HepG2 (cell line): ENCODE measurements around the gene ZRANB2. TPM values are rescaled to one million over a fixed set of nuclear protein-coding genes. Genes with fewer than 3 reads are reported as not detected.

Experiments used
- ATAC-seq: fragments of 200-7000 bp; cut with Tn5 transposase; 3 replicates; pipeline ENCODE4 v1.9.1; 2020; ENCODE audit warnings: mild to moderate bottlenecking, moderate library complexity
- BruUV-seq: library from RNA; stranded (reverse); fragments of 400-500 nt; replicated peaks from 2 replicates; lab custom pipeline; 2021; lab: Mats Ljungman, UMichigan
- CTCF ChIA-PET: fragments of 300-600 bp; formaldehyde crosslinking; extraction: SDS; loops from one replicate; lab custom pipeline; 2021; ENCODE audit warnings: low total read pairs, inconsistent platforms, low intra/inter-chr PET ratio; lab: Yijun Ruan, JAX
- POLR2A ChIA-PET: fragments of 350-600 bp; sonication (Branson Sonifier 250); formaldehyde crosslinking; loops from one replicate; lab custom pipeline; 2020; ENCODE audit warnings: antibody characterized with exemption, inconsistent platforms; lab: Yijun Ruan, JAX
- DNase-seq: peaks from one replicate; pipeline ENCODE4 v3.0.0-alpha.2; 2015; ENCODE audit warnings: low spot score
- FAIRE-seq: peaks from 3 replicates; lab custom pipeline; 2011; peaks lifted over from hg19 to GRCh38; lab: Jason Lieb, UNC
- H2AFZ ChIP-seq: one replicate; pipeline ENCODE4 v1.6.1; 2011; ENCODE audit warnings: low read length, inconsistent platforms
- H3K27ac ChIP-seq: fragments of 300-600 bp; 3 replicates; pipeline ENCODE4 v1.8.0; 2011; ENCODE audit warnings: mixed run types, mild to moderate bottlenecking, mixed read lengths, low read length, inconsistent platforms; ENCODE audit not compliant: insufficient read depth; ENCODE audit errors: extremely low read length
- H3K27me3 ChIP-seq, 2 experiments: fragments of 200-600 bp in 1 of 2; 2 replicates in 1 of 2; 3 replicates in 1 of 2; pipeline versions ENCODE4 v1.6.0 to v1.8.0; 2011; ENCODE audit warnings: low read length in 2 of 2, mild to moderate bottlenecking in 2 of 2, moderate library complexity in 2 of 2, inconsistent platforms in 1 of 2; ENCODE audit not compliant: insufficient read depth in 2 of 2, control insufficient read depth in 1 of 2
- H3K36me3 ChIP-seq, 2 experiments: fragments of 200-600 bp in 1 of 2; replicated peaks in 1 of 2; 2 replicates in 1 of 2; 3 replicates in 1 of 2; pipeline versions ENCODE4 v1.5.1 to v1.8.0; 2011; ENCODE audit warnings: low read length in 2 of 2, inconsistent platforms in 1 of 2; ENCODE audit not compliant: insufficient read depth in 2 of 2, control insufficient read depth in 1 of 2
- H3K4me1 ChIP-seq: 2 replicates; pipeline ENCODE4 v1.5.1; 2012; ENCODE audit warnings: low read length, inconsistent platforms; ENCODE audit not compliant: insufficient read depth
- H3K4me2 ChIP-seq: 2 replicates; pipeline ENCODE4 v1.6.0; 2011; ENCODE audit warnings: low read depth, low read length, inconsistent platforms
- H3K4me3 ChIP-seq, 3 experiments: fragments of 200-600 bp in 1 of 3; sonication (generic), shearing (Covaris generic) in 1 of 3; replicated peaks in 1 of 3; 2 replicates each; pipeline ENCODE4 v1.5.1; 2011 to 2016; ENCODE audit warnings: low read length in 3 of 3, inconsistent platforms in 2 of 3, low read depth in 2 of 3, mild to moderate bottlenecking in 2 of 3, control low read depth in 1 of 3, mixed read lengths in 1 of 3; ENCODE audit not compliant: insufficient read depth in 1 of 3
- H3K79me2 ChIP-seq: one replicate; pipeline ENCODE4 v1.6.1; 2011; ENCODE audit warnings: low read length, inconsistent platforms; ENCODE audit not compliant: insufficient read depth
- H3K9ac ChIP-seq: 2 replicates; pipeline ENCODE4 v1.6.0; 2011; ENCODE audit warnings: mild to moderate bottlenecking, low read depth, low read length, inconsistent platforms; ENCODE audit not compliant: insufficient read depth
- H3K9me3 ChIP-seq: 2 replicates; pipeline ENCODE4 v1.5.1; 2012; ENCODE audit warnings: mild to moderate bottlenecking, low read length
- H4K20me1 ChIP-seq: 2 replicates; pipeline ENCODE4 v1.6.0; 2011; ENCODE audit warnings: inconsistent platforms, mild to moderate bottlenecking, low read length, moderate library complexity; ENCODE audit not compliant: insufficient read depth
- CTCF ChIP-seq: sonication (generic); formaldehyde crosslinking; IDR thresholded peaks from 2 replicates; pipeline ENCODE4 v1.5.0; 2020; ENCODE audit warnings: mild to moderate bottlenecking, missing genetic modification reagents, moderate library complexity
- FOXK2 ChIP-seq: fragments of 450-650 bp; IDR thresholded peaks from 2 replicates; pipeline ENCODE4 v1.6.1; 2016
- GATA4 ChIP-seq: sonication (generic); IDR thresholded peaks from 2 replicates; pipeline ENCODE4 v1.6.1; 2016; ENCODE audit warnings: antibody characterized with exemption, low read depth, borderline replicate concordance
- PRPF4 ChIP-seq: fragments of 200-400 bp; formaldehyde crosslinking; IDR thresholded peaks from 2 replicates; pipeline ENCODE4 v1.6.1; 2016; ENCODE audit warnings: low read length, low read depth; ENCODE audit not compliant: poor library complexity, severe bottlenecking
- SP140L ChIP-seq: sonication (generic); formaldehyde crosslinking; IDR thresholded peaks from 2 replicates; pipeline ENCODE4 v1.4.0; 2020; ENCODE audit warnings: missing genetic modification reagents, borderline replicate concordance
- SP5 ChIP-seq: IDR thresholded peaks from 2 replicates; pipeline ENCODE4 v1.6.1; 2016; ENCODE audit warnings: low read depth, borderline replicate concordance
- SRY ChIP-seq: sonication (generic); formaldehyde crosslinking; IDR thresholded peaks from 2 replicates; pipeline ENCODE4 v1.8.0; 2022; ENCODE audit warnings: mild to moderate bottlenecking, missing genetic modification reagents
- STAG1 ChIP-seq: sonication (generic); formaldehyde crosslinking; IDR thresholded peaks from 2 replicates; pipeline ENCODE4 v1.4.0; 2020; ENCODE audit warnings: missing genetic modification reagents
- SUZ12 ChIP-seq: fragments of 150-350 bp; IDR thresholded peaks from 2 replicates; pipeline ENCODE4 v1.6.1; 2014; ENCODE audit warnings: low read depth, low read length
- ZMAT5 ChIP-seq: sonication (generic); formaldehyde crosslinking; IDR thresholded peaks from 2 replicates; pipeline ENCODE4 v1.5.0; 2020; ENCODE audit warnings: mild to moderate bottlenecking, low read depth, missing genetic modification reagents, borderline replicate concordance
- ZNF160 ChIP-seq: sonication (generic); formaldehyde crosslinking; IDR thresholded peaks from 2 replicates; pipeline ENCODE4 v1.8.0; 2022; ENCODE audit warnings: mild to moderate bottlenecking, inconsistent platforms, missing genetic modification reagents
- ZNF576 ChIP-seq: sonication (generic); formaldehyde crosslinking; IDR thresholded peaks from 2 replicates; pipeline ENCODE4 v1.4.0; 2020; ENCODE audit warnings: mild to moderate bottlenecking, missing genetic modification reagents
- ZNF7 ChIP-seq: IDR thresholded peaks from 2 replicates; pipeline ENCODE4 v1.6.1; 2016; ENCODE audit warnings: missing biosample characterization, missing genetic modification reagents
- ZNF772 ChIP-seq: sonication (generic); formaldehyde crosslinking; IDR thresholded peaks from 2 replicates; pipeline ENCODE4 v1.5.0; 2020; ENCODE audit warnings: mild to moderate bottlenecking, missing genetic modification reagents
- WGBS: methylation state at CpG from one replicate; pipeline ENCODE4 v1.1.6; 2017; ENCODE audit warnings: low lambda C conversion rate; 5-methylcytosine and 5-hydroxymethylcytosine counted together
- in situ Hi-C: cut with HindIII; loops from 2 replicates; pipeline ENCODE4 v1.10.0; 2017; ENCODE audit warnings: low pct_unique_long_range_greater_than_20kb; ENCODE audit not compliant: extremely low pct_ligation_motif_present
- intact Hi-C: fragments of 100-400 bp; cut with micrococcal nuclease; formaldehyde crosslinking; loops from one replicate; pipeline ENCODE4 v1.10.0; 2022; ENCODE audit not compliant: unreplicated experiment
- polyA plus RNA-seq, 8 experiments: library from polyadenylated mRNA; depleted of rRNA in 3 of 8; stranded (reverse) in 7 of 8; unstranded in 1 of 8; fragments of >200 nt; fragmentation: Illumina TruSeq in 4 of 8; extraction: Trizol in 4 of 8; gene quantifications; 2 replicates each; pipeline versions ENCODE4 v1.2.1 to v1.2.3, GENCODE V29; 2011 to 2016; ENCODE audit warnings: low read depth in 4 of 8, missing spikeins in 1 of 8, mixed read lengths in 1 of 8; ENCODE audit not compliant: insufficient read depth in 1 of 8
- total RNA-seq, 5 experiments: library from RNA; depleted of rRNA; stranded (reverse); fragments of >200 nt; fragmentation: Illumina TruSeq; extraction: Trizol; gene quantifications; 2 replicates each; pipeline ENCODE4 v1.2.3, GENCODE V29; 2016; ENCODE audit warnings: low read depth in 1 of 5

ZRANB2 gene
- total and polyA plus RNA-seq, 2 of the 13 experiments (the other 11 are each of a cell fraction or from before 2014, with no cell fraction given): 43.0 to 45.4 TPM

- Histone ChIP-seq H4K20me1 (no peaks in the 10 kb centered on the region), H3K36me3 (no peaks in the 10 kb centered on the region), H3K9me3 (no peaks in the 10 kb centered on the region), H3K4me1 (no peaks in the 10 kb centered on the region), H3K4me2 (no peak overlapping the region), H3K79me2 (no peaks in the 10 kb centered on the region), H2AFZ (no peak overlapping the region), H3K27ac (no peak overlapping the region), H3K27me3 (no peaks in the 10 kb centered on the region), H3K9ac (no peak overlapping the region), H3K4me3 (no peak overlapping the region)
- ChIA-PET POLR2A (interaction anchor here (1.7 kb wide), 1 partner anchor 13 kb away, joined by 4 read pairs; the partner anchor contains the start of gene ZRANB2), CTCF (interaction anchor here (1.1 to 1.5 kb wide), 2 partner anchors 428 to 943 kb away, joined by 3 to 4 read pairs; no protein-coding TSS in a partner anchor)
- in situ Hi-C loops (loop anchor here (25.0 kb wide), 1 partner anchor 943 kb away; no protein-coding TSS in a partner anchor), intact Hi-C loops (loop anchor here (5.0 kb wide), 1 partner anchor 428 kb away; no protein-coding TSS in a partner anchor)
- TF ChIP-seq FOXK2: no peak
- TF ChIP-seq STAG1 (CRISPR knock-in tag): peak; percentile 60
- no peak for TF ChIP-seq ZNF576 (CRISPR knock-in tag)
- TF ChIP-seq ZMAT5: no peak
- TF ChIP-seq PRPF4: no peak
- TF ChIP-seq ZNF772: no peak
- peak; percentile 18; the same call in 1 of the 2 replicates for TF ChIP-seq CTCF (CRISPR knock-in tag)
- TF ChIP-seq GATA4: no peak
- TF ChIP-seq SP140L: no peak
- no peak for TF ChIP-seq SP5 (CRISPR knock-in tag)
- TF ChIP-seq ZNF7 (CRISPR knock-in tag): no peak
- TF ChIP-seq SRY (CRISPR knock-in tag): no peak
- TF ChIP-seq ZNF160 (CRISPR knock-in tag): no peak
- no peak for TF ChIP-seq SUZ12
- no peak for FAIRE-seq
- DNase-seq: no peak
- BruUV-seq: no TSS peak
- no peak for ATAC-seq
- WGBS: 20% methylated on average over 1 of the region's 1 CpG
Measured at GRCh38 chr1:71093938-71094337, 13.1 kb upstream of the ZRANB2 start.
